Fibroblast of villous mesenchyme (primary cell): ENCODE results near the gene MC2R. TPM values are rescaled to one million over a fixed set of nuclear protein-coding genes. Genes with fewer than 3 reads are reported as not detected.
"Not testable (repeated sequence)": the region's sequence is repeated elsewhere in the genome, so short reads cannot be mapped to it uniquely, and the experiment has no call there.

Experiments
- DNase-seq: peaks from one replicate; pipeline ENCODE4 v3.0.0-alpha.2; 2010; ENCODE audit warnings: low read depth
- H3K4me3 ChIP-seq: 2 replicates; pipeline ENCODE4 v1.5.1; 2011; ENCODE audit warnings: low read depth, mild to moderate bottlenecking, low read length
- CTCF ChIP-seq: IDR thresholded peaks from 2 replicates; pipeline ENCODE4 v1.5.1; 2012; ENCODE audit warnings: low read depth, mild to moderate bottlenecking, low read length; ENCODE audit not compliant: insufficient read depth
- total RNA-seq: library from RNA; depleted of rRNA; stranded (reverse); fragments of >200 nt; gene quantifications from 2 replicates; pipeline ENCODE4 v1.2.3, GENCODE V29; 2012

Gene MC2R
- total RNA-seq, 1 donor: not detected

- no peak for DNase-seq
- no peak for TF ChIP-seq CTCF
Measured at GRCh38 chr18:13872932-13873331, 42.4 kb downstream of the MC2R start.

GRCh38 chr18:13872373-13872772 is 43.0 kb downstream of the MC2R start:
- no peak for DNase-seq
- no peak overlapping the region for H3K4me3 ChIP-seq
- no peak for TF ChIP-seq CTCF

More at GRCh38 chr18:13872932-13873331, 42.4 kb downstream of the MC2R start:
- H3K4me3 ChIP-seq: no peak overlapping the region

- TF ChIP-seq CTCF: no peak
- H3K4me3 ChIP-seq: no peak overlapping the region
- DNase-seq: no peak
Measured at GRCh38 chr18:13871701-13872100, 43.6 kb downstream of the MC2R start.

GRCh38 chr18:13868501-13869271 is 46.6 kb downstream of the MC2R start:
- DNase-seq: no peak
- H3K4me3 ChIP-seq: no peak overlapping the region
- TF ChIP-seq CTCF: no peak

- not testable (repeated sequence) for DNase-seq, H3K4me3 ChIP-seq
Measured at GRCh38 chr18:13862898-13863297, 52.4 kb downstream of the MC2R start.

GRCh38 chr18:13849791-13850190 is 65.5 kb downstream of the MC2R start:
- no peak for DNase-seq
- no peak for TF ChIP-seq CTCF
- H3K4me3 ChIP-seq: no peak overlapping the region

- DNase-seq: no peak
- no peak for TF ChIP-seq CTCF
- no peak overlapping the region for H3K4me3 ChIP-seq
Measured at GRCh38 chr18:13836559-13836958, 78.8 kb downstream of the MC2R start.
